Measurements from ENCODE around the gene MSRB3. TPM values are rescaled to one million over a fixed set of nuclear protein-coding genes. Genes with fewer than 3 reads are reported as not detected.

Gene MSRB3
- total RNA-seq, 3 donors from 2014 or later = 35.0 to 59.8 (median 51.8) TPM

GRCh38 chr12:65508276-65509035 is 230.0 kb downstream of the MSRB3 start:
- DNase-seq (ENCODE audit: low spot score in 2 of 2) = no peak
- intact Hi-C loops (cut with DNase I; ENCODE audit: low total_unique reads) = no loop called here
- Histone ChIP-seq H3K36me3 (no peaks in the 10 kb centered on the region), H3K9me3 (no peaks in the 10 kb centered on the region), H3K27me3 (no peaks in the 10 kb centered on the region), H3K4me3 (no peak overlapping the region), H3K27ac (no peak overlapping the region), H3K4me1 (no peaks in the 10 kb centered on the region)
- no peak for TF ChIP-seq CTCF (IDR thresholded peaks at IDR 0.05)
- TF ChIP-seq POLR2AphosphoS5 (IDR thresholded peaks at IDR 0.05) = no peak
- TF ChIP-seq POLR2A (IDR thresholded peaks at IDR 0.05) = no peak

GRCh38 chr12:65510007-65510406 is 231.5 kb downstream of the MSRB3 start:
- no peaks in the 10 kb centered on the region for H3K27me3 ChIP-seq
- H3K36me3 ChIP-seq = no peaks in the 10 kb centered on the region
- TF ChIP-seq CTCF (IDR thresholded peaks at IDR 0.05) = no peak
- no peak for TF ChIP-seq POLR2AphosphoS5 (IDR thresholded peaks at IDR 0.05)
- no peak for TF ChIP-seq POLR2A (IDR thresholded peaks at IDR 0.05)
- intact Hi-C loops (cut with DNase I; ENCODE audit: low total_unique reads) = no loop called here
- H3K4me1 ChIP-seq = no peaks in the 10 kb centered on the region
- no peak overlapping the region for H3K4me3 ChIP-seq
- H3K27ac ChIP-seq = no peak overlapping the region
- no peaks in the 10 kb centered on the region for H3K9me3 ChIP-seq
- DNase-seq (ENCODE audit: low spot score in 2 of 2) = no peak

GRCh38 chr12:65510584-65511050 is 232.1 kb downstream of the MSRB3 start:
- no peak overlapping the region for H3K4me3 ChIP-seq
- TF ChIP-seq POLR2A (IDR thresholded peaks at IDR 0.05) (no peak), CTCF (IDR thresholded peaks at IDR 0.05) (no peak), POLR2AphosphoS5 (IDR thresholded peaks at IDR 0.05) (no peak)
- H3K27me3 ChIP-seq = no peaks in the 10 kb centered on the region
- H3K27ac ChIP-seq = no peak overlapping the region
- no peak for DNase-seq (ENCODE audit: low spot score in 2 of 2)
- no peaks in the 10 kb centered on the region for H3K4me1 ChIP-seq
- H3K36me3 ChIP-seq = no peaks in the 10 kb centered on the region
- no peaks in the 10 kb centered on the region for H3K9me3 ChIP-seq
- intact Hi-C loops (cut with DNase I; ENCODE audit: low total_unique reads) = no loop called here

GRCh38 chr12:65511134-65511834 is 232.8 kb downstream of the MSRB3 start:
- Histone ChIP-seq H3K27ac (no peak overlapping the region), H3K9me3 (no peaks in the 10 kb centered on the region), H3K27me3 (no peaks in the 10 kb centered on the region), H3K36me3 (no peaks in the 10 kb centered on the region), H3K4me3 (no peak overlapping the region), H3K4me1 (no peaks in the 10 kb centered on the region)
- peak; percentile 69 for DNase-seq (ENCODE audit: low spot score in 2 of 2)
- TF ChIP-seq POLR2AphosphoS5 (IDR thresholded peaks at IDR 0.05) = no peak
- intact Hi-C loops (cut with DNase I; ENCODE audit: low total_unique reads) = no loop called here

GRCh38 chr12:65511912-65512311 is 233.4 kb downstream of the MSRB3 start:
- intact Hi-C loops (cut with DNase I; ENCODE audit: low total_unique reads) = no loop called here
- no peak for DNase-seq (ENCODE audit: low spot score in 2 of 2)
- no peaks in the 10 kb centered on the region for H3K9me3 ChIP-seq
- H3K27ac ChIP-seq = peak overlapping the region in 1 of 2 donors; percentile 32
- H3K27me3 ChIP-seq = no peaks in the 10 kb centered on the region
- no peak for TF ChIP-seq POLR2AphosphoS5 (IDR thresholded peaks at IDR 0.05)
- no peak for TF ChIP-seq CTCF (IDR thresholded peaks at IDR 0.05)
- TF ChIP-seq POLR2A (IDR thresholded peaks at IDR 0.05) = no peak
- no peaks in the 10 kb centered on the region for H3K36me3 ChIP-seq
- H3K4me3 ChIP-seq = no peak overlapping the region
- H3K4me1 ChIP-seq = no peaks in the 10 kb centered on the region

Other genes starting within 250 kb of the MSRB3 start
- gene WIF1, start 157.4 kb upstream of the MSRB3 start, total RNA-seq = 10 to 100 TPM in 2 of 3 donors, not detected in 1; 23.4 to 25.9 TPM
- gene LEMD3, start 109.1 kb upstream of the MSRB3 start, total RNA-seq = 10 to 100 TPM; 31.0 to 69.4 (median 36.4) TPM

All from breast epithelium (tissue), 4 donors.